WTC11 (cell line): ENCODE results near the gene PI4K2A.

Experiments
- CBFB ChIP-seq: sonication (generic); formaldehyde crosslinking; IDR thresholded peaks from 2 replicates; pipeline ENCODE4 v1.8.1; 2022; ENCODE audit warnings: mild to moderate bottlenecking, low read depth, missing genetic modification reagents
- FOXJ3 ChIP-seq: sonication (generic); formaldehyde crosslinking; IDR thresholded peaks from 2 replicates; pipeline ENCODE4 v1.9.0; 2021; ENCODE audit warnings: missing genetic modification reagents, mild to moderate bottlenecking, borderline replicate concordance
- FOXP1 ChIP-seq: sonication (generic); formaldehyde crosslinking; IDR thresholded peaks from 2 replicates; pipeline ENCODE4 v1.8.0; 2022; ENCODE audit warnings: missing genetic modification reagents, mild to moderate bottlenecking, moderate library complexity, borderline replicate concordance
- NFATC4 ChIP-seq: fragments of 250-450 bp; sonication (Bioruptor Pico); IDR thresholded peaks from 2 replicates; pipeline ENCODE4 v1.9.0; 2021; ENCODE audit warnings: mild to moderate bottlenecking
- NFYB ChIP-seq: sonication (generic); formaldehyde crosslinking; conservative IDR thresholded peaks from 2 replicates; pipeline ENCODE4 v1.8.0; 2022; ENCODE audit warnings: low read depth, missing genetic modification reagents
- SMAD3 ChIP-seq: sonication (generic); formaldehyde crosslinking; IDR thresholded peaks from 2 replicates; pipeline ENCODE4 v1.8.0; 2022; ENCODE audit warnings: missing genetic modification reagents, mild to moderate bottlenecking, borderline replicate concordance
- TP53 ChIP-seq: sonication (generic); formaldehyde crosslinking; IDR thresholded peaks from 2 replicates; pipeline ENCODE4 v1.8.1; 2023; ENCODE audit warnings: mild to moderate bottlenecking, missing genetic modification reagents
- TF ChIP-seq, protein P1 (sequence below): sonication (generic); formaldehyde crosslinking; conservative IDR thresholded peaks from 2 replicates; pipeline ENCODE4 v1.8.1; 2022; ENCODE audit warnings: mild to moderate bottlenecking, missing genetic modification reagents
- TF ChIP-seq, protein P2 (sequence below): sonication (generic); formaldehyde crosslinking; IDR thresholded peaks from 2 replicates; pipeline ENCODE4 v1.8.0; 2023; ENCODE audit warnings: missing genetic modification reagents, mild to moderate bottlenecking, borderline replicate concordance
- TF ChIP-seq, protein P3 (sequence below): sonication (generic); formaldehyde crosslinking; IDR thresholded peaks from 2 replicates; pipeline ENCODE4 v1.8.1; 2023; ENCODE audit warnings: mild to moderate bottlenecking, missing genetic modification reagents, moderate library complexity
- TF ChIP-seq, protein P4 (sequence below): fragments of 200-600 bp; IDR thresholded peaks from 2 replicates; pipeline ENCODE4 v1.8.0; 2022; ENCODE audit warnings: antibody characterized with exemption
- TF ChIP-seq, protein P5 (sequence below): fragments of 250-450 bp; sonication (Bioruptor Pico); IDR thresholded peaks from 2 replicates; pipeline ENCODE4 v1.9.0; 2021; ENCODE audit warnings: mild to moderate bottlenecking
- TF ChIP-seq, protein P6 (sequence below): sonication (generic); formaldehyde crosslinking; IDR thresholded peaks from 2 replicates; pipeline ENCODE4 v1.8.1; 2022; ENCODE audit warnings: low read depth, mild to moderate bottlenecking, moderate library complexity, missing genetic modification reagents, borderline replicate concordance

DNA sequence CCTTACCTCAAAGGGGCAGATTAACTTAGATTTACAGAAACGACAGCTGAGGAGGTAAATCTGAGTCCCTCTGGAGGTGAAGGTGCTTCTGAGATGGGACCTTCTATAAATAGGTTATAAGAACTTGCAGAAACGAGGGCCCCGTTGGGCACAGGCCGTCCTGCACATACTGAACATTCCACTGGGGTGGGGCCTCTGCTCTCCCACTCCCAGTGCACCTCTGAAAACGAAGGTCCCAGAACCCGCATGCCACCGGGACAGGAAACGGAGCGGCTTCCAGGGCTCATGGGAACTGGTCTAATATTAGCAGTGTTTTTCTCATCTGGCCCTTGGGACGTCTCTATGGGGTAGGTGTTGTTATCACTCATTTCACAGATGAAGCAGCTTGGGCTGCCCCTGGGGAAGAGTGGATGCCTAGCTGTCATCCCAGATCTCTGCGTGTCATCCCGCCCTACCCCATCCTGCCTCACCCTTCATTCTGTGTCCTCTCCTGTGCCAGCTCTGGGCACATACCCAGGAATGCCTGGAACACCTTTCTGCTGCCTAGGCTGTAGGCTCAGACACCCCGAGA, 31.4 kb upstream of the PI4K2A start:
- TF ChIP-seq, protein P1, sequence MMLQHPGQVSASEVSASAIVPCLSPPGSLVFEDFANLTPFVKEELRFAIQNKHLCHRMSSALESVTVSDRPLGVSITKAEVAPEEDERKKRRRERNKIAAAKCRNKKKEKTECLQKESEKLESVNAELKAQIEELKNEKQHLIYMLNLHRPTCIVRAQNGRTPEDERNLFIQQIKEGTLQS (CRISPR knock-in tag) = no peak
- no peak for TF ChIP-seq NFYB (CRISPR knock-in tag)
- TF ChIP-seq SMAD3 (CRISPR knock-in tag) = no peak
- TF ChIP-seq FOXJ3 (CRISPR knock-in tag) = no peak
- no peak for TF ChIP-seq TP53 (CRISPR knock-in tag)
- no peak for TF ChIP-seq NFATC4 (CRISPR knock-in tag)
- TF ChIP-seq, protein P2, sequence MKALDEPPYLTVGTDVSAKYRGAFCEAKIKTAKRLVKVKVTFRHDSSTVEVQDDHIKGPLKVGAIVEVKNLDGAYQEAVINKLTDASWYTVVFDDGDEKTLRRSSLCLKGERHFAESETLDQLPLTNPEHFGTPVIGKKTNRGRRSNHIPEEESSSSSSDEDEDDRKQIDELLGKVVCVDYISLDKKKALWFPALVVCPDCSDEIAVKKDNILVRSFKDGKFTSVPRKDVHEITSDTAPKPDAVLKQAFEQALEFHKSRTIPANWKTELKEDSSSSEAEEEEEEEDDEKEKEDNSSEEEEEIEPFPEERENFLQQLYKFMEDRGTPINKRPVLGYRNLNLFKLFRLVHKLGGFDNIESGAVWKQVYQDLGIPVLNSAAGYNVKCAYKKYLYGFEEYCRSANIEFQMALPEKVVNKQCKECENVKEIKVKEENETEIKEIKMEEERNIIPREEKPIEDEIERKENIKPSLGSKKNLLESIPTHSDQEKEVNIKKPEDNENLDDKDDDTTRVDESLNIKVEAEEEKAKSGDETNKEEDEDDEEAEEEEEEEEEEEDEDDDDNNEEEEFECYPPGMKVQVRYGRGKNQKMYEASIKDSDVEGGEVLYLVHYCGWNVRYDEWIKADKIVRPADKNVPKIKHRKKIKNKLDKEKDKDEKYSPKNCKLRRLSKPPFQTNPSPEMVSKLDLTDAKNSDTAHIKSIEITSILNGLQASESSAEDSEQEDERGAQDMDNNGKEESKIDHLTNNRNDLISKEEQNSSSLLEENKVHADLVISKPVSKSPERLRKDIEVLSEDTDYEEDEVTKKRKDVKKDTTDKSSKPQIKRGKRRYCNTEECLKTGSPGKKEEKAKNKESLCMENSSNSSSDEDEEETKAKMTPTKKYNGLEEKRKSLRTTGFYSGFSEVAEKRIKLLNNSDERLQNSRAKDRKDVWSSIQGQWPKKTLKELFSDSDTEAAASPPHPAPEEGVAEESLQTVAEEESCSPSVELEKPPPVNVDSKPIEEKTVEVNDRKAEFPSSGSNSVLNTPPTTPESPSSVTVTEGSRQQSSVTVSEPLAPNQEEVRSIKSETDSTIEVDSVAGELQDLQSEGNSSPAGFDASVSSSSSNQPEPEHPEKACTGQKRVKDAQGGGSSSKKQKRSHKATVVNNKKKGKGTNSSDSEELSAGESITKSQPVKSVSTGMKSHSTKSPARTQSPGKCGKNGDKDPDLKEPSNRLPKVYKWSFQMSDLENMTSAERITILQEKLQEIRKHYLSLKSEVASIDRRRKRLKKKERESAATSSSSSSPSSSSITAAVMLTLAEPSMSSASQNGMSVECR (CRISPR knock-in tag) = no peak
- TF ChIP-seq, protein P3, sequence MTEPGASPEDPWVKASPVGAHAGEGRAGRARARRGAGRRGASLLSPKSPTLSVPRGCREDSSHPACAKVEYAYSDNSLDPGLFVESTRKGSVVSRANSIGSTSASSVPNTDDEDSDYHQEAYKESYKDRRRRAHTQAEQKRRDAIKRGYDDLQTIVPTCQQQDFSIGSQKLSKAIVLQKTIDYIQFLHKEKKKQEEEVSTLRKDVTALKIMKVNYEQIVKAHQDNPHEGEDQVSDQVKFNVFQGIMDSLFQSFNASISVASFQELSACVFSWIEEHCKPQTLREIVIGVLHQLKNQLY = no peak
- TF ChIP-seq, protein P4, sequence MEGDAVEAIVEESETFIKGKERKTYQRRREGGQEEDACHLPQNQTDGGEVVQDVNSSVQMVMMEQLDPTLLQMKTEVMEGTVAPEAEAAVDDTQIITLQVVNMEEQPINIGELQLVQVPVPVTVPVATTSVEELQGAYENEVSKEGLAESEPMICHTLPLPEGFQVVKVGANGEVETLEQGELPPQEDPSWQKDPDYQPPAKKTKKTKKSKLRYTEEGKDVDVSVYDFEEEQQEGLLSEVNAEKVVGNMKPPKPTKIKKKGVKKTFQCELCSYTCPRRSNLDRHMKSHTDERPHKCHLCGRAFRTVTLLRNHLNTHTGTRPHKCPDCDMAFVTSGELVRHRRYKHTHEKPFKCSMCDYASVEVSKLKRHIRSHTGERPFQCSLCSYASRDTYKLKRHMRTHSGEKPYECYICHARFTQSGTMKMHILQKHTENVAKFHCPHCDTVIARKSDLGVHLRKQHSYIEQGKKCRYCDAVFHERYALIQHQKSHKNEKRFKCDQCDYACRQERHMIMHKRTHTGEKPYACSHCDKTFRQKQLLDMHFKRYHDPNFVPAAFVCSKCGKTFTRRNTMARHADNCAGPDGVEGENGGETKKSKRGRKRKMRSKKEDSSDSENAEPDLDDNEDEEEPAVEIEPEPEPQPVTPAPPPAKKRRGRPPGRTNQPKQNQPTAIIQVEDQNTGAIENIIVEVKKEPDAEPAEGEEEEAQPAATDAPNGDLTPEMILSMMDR = no peak
- TF ChIP-seq FOXP1 (CRISPR knock-in tag) = no peak
- TF ChIP-seq CBFB = no peak
- TF ChIP-seq, protein P5, sequence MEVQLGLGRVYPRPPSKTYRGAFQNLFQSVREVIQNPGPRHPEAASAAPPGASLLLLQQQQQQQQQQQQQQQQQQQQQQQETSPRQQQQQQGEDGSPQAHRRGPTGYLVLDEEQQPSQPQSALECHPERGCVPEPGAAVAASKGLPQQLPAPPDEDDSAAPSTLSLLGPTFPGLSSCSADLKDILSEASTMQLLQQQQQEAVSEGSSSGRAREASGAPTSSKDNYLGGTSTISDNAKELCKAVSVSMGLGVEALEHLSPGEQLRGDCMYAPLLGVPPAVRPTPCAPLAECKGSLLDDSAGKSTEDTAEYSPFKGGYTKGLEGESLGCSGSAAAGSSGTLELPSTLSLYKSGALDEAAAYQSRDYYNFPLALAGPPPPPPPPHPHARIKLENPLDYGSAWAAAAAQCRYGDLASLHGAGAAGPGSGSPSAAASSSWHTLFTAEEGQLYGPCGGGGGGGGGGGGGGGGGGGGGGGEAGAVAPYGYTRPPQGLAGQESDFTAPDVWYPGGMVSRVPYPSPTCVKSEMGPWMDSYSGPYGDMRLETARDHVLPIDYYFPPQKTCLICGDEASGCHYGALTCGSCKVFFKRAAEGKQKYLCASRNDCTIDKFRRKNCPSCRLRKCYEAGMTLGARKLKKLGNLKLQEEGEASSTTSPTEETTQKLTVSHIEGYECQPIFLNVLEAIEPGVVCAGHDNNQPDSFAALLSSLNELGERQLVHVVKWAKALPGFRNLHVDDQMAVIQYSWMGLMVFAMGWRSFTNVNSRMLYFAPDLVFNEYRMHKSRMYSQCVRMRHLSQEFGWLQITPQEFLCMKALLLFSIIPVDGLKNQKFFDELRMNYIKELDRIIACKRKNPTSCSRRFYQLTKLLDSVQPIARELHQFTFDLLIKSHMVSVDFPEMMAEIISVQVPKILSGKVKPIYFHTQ (CRISPR knock-in tag) = no peak
- TF ChIP-seq, protein P6, sequence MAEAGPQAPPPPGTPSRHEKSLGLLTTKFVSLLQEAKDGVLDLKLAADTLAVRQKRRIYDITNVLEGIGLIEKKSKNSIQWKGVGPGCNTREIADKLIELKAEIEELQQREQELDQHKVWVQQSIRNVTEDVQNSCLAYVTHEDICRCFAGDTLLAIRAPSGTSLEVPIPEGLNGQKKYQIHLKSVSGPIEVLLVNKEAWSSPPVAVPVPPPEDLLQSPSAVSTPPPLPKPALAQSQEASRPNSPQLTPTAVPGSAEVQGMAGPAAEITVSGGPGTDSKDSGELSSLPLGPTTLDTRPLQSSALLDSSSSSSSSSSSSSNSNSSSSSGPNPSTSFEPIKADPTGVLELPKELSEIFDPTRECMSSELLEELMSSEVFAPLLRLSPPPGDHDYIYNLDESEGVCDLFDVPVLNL (CRISPR knock-in tag) = no peak
